H1 (cell line): Measurements from ENCODE around the gene MBLAC2. TPM values are rescaled to one million over a fixed set of nuclear protein-coding genes. Genes with fewer than 3 reads are reported as not detected.

Source experiments
- CTCF ChIA-PET: fragments of 300-600 bp; sonication (Branson Sonifier 250); formaldehyde crosslinking; loops from one replicate; lab custom pipeline; 2021; ENCODE audit not compliant: partially characterized antibody; lab: Charles Lee
- POLR2A ChIA-PET: fragments of 300-600 bp; sonication (Branson Sonifier 250); formaldehyde crosslinking; loops from one replicate; lab custom pipeline; 2021; ENCODE audit warnings: inconsistent platforms; ENCODE audit not compliant: partially characterized antibody; lab: Charles Lee
- DNase-seq, 2 experiments: peaks; one replicate each; pipeline versions ENCODE4 v3.0.0 to v3.0.0-alpha.2; 2010 to 2022; ENCODE audit warnings: low spot score in 2 of 2, low read depth in 1 of 2, mixed read lengths in 1 of 2
- FAIRE-seq: peaks from 2 replicates; lab custom pipeline; 2011; peaks lifted over from hg19 to GRCh38; lab: Jason Lieb, UNC
- H2AFZ ChIP-seq: 2 replicates; pipeline ENCODE4 v1.8.1; 2012; ENCODE audit warnings: low read length, inconsistent platforms
- H2AK5ac ChIP-seq: 2 replicates; pipeline ENCODE4 v1.6.1; 2013; ENCODE audit warnings: low read depth, low read length
- H2BK120ac ChIP-seq: replicated peaks from 2 replicates; pipeline ENCODE3; 2013; ENCODE audit warnings: low read depth, low read length, inconsistent platforms
- H2BK12ac ChIP-seq: 2 replicates; pipeline ENCODE4 v1.6.1; 2013; ENCODE audit warnings: low read depth, low read length
- H2BK15ac ChIP-seq: 2 replicates; pipeline ENCODE4 v1.6.1; 2013; ENCODE audit warnings: low read length
- H2BK20ac ChIP-seq: 2 replicates; pipeline ENCODE4 v1.6.1; 2013; ENCODE audit warnings: low read length
- H2BK5ac ChIP-seq: 2 replicates; pipeline ENCODE4 v1.6.1; 2013; ENCODE audit warnings: low read depth, low read length
- H3K14ac ChIP-seq: 2 replicates; pipeline ENCODE4 v1.6.1; 2013; ENCODE audit warnings: inconsistent platforms; ENCODE audit not compliant: insufficient read length
- H3K18ac ChIP-seq: 2 replicates; pipeline ENCODE4 v1.6.1; 2013; ENCODE audit warnings: low read length; ENCODE audit errors: extremely low read depth
- H3K23ac ChIP-seq: 2 replicates; pipeline ENCODE4 v1.6.1; 2013; ENCODE audit warnings: inconsistent platforms; ENCODE audit not compliant: insufficient read length
- H3K23me2 ChIP-seq: 2 replicates; pipeline ENCODE4 v1.6.1; 2013; ENCODE audit warnings: low read depth, low read length
- H3K27ac ChIP-seq: 2 replicates; pipeline ENCODE4 v1.6.1; 2011; ENCODE audit warnings: low read depth, low read length, inconsistent platforms
- H3K27me3 ChIP-seq, 4 experiments: replicated peaks in 1 of 4; 1 replicate in 1 of 4; 2 replicates in 3 of 4; pipeline versions ENCODE4 v1.6.1 to v1.8.1; 2011 to 2013; ENCODE audit warnings: low read length in 3 of 4, mild to moderate bottlenecking in 3 of 4, inconsistent platforms in 2 of 4, mixed read lengths in 2 of 4, moderate library complexity in 1 of 4; ENCODE audit not compliant: control insufficient read depth in 3 of 4, insufficient read depth in 3 of 4; ENCODE audit errors: extremely low read depth in 1 of 4
- H3K36me3 ChIP-seq, 4 experiments: 2 replicates each; pipeline versions ENCODE4 v1.6.1 to v1.8.1; 2011 to 2013; ENCODE audit warnings: mild to moderate bottlenecking in 4 of 4, low read length in 3 of 4, moderate library complexity in 2 of 4, control low read depth in 1 of 4, inconsistent platforms in 1 of 4; ENCODE audit not compliant: insufficient read depth in 4 of 4, control insufficient read depth in 2 of 4
- H3K4ac ChIP-seq: replicated peaks from 2 replicates; pipeline ENCODE3; 2013; ENCODE audit warnings: low read length, low read depth, mixed read lengths, inconsistent platforms; ENCODE audit not compliant: insufficient read length
- H3K4me1 ChIP-seq, 4 experiments: replicated peaks in 1 of 4; 1 replicate in 1 of 4; 2 replicates in 3 of 4; pipeline versions ENCODE4 v1.6.1 to v1.8.1; 2011 to 2013; ENCODE audit warnings: low read length in 3 of 4, inconsistent platforms in 2 of 4, mixed read lengths in 1 of 4; ENCODE audit not compliant: insufficient read depth in 4 of 4, control insufficient read depth in 3 of 4
- H3K4me2 ChIP-seq, 2 experiments: 2 replicates each; pipeline versions ENCODE4 v1.6.1 to v1.8.1; 2011 to 2013; ENCODE audit warnings: low read depth in 2 of 2, low read length in 2 of 2, control low read depth in 1 of 2, inconsistent platforms in 1 of 2, mild to moderate bottlenecking in 1 of 2; ENCODE audit not compliant: insufficient read depth in 1 of 2
- H3K4me3 ChIP-seq, 4 experiments: fragments of 200-600, 300-600 bp in 1 of 4; sonication (generic), shearing (Covaris generic), sonication (Bioruptor Twin) in 1 of 4; 2 replicates each; pipeline versions ENCODE4 v1.5.1 to v1.8.1; 2011 to 2016; ENCODE audit warnings: low read length in 4 of 4, low read depth in 3 of 4, control low read depth in 2 of 4, inconsistent platforms in 2 of 4, mild to moderate bottlenecking in 2 of 4, mixed read lengths in 1 of 4, moderate library complexity in 1 of 4; ENCODE audit not compliant: insufficient read depth in 2 of 4; ENCODE audit errors: extremely low read depth in 1 of 4
- H3K56ac ChIP-seq: replicated peaks from 2 replicates; pipeline ENCODE3; 2013; ENCODE audit warnings: low read depth, mild to moderate bottlenecking, mixed read lengths, low read length, inconsistent platforms; ENCODE audit not compliant: insufficient read length
- H3K79me1 ChIP-seq: 2 replicates; pipeline ENCODE4 v1.6.1; 2013; ENCODE audit warnings: low read depth, low read length, control low read depth
- H3K79me2 ChIP-seq, 2 experiments: 2 replicates each; pipeline versions ENCODE4 v1.6.1 to v1.8.1; 2012 to 2013; ENCODE audit warnings: low read length in 2 of 2, mild to moderate bottlenecking in 2 of 2, inconsistent platforms in 1 of 2; ENCODE audit not compliant: insufficient read depth in 2 of 2, control insufficient read depth in 1 of 2
- H3K9ac ChIP-seq, 4 experiments: replicated peaks in 1 of 4; 1 replicate in 1 of 4; 2 replicates in 3 of 4; pipeline versions ENCODE4 v1.6.1 to v1.8.1; 2011 to 2013; ENCODE audit warnings: low read depth in 3 of 4, low read length in 3 of 4, control low read depth in 2 of 4, mild to moderate bottlenecking in 2 of 4, moderate library complexity in 2 of 4, inconsistent platforms in 1 of 4; ENCODE audit errors: extremely low read depth in 1 of 4
- H3K9me3 ChIP-seq, 2 experiments: 2 replicates each; pipeline versions ENCODE4 v1.6.1 to v1.8.1; 2012 to 2013; ENCODE audit warnings: mild to moderate bottlenecking in 2 of 2, moderate library complexity in 2 of 2, control low read depth in 1 of 2, inconsistent platforms in 1 of 2, low read depth in 1 of 2, low read length in 1 of 2, mixed read lengths in 1 of 2; ENCODE audit not compliant: insufficient read depth in 2 of 2
- H4K20me1 ChIP-seq, 2 experiments: replicated peaks in 1 of 2; 2 replicates each; pipeline versions ENCODE3 to v1.8.1; 2011 to 2013; ENCODE audit warnings: inconsistent platforms in 2 of 2, low read length in 2 of 2, mild to moderate bottlenecking in 1 of 2; ENCODE audit not compliant: insufficient read depth in 2 of 2, control insufficient read depth in 1 of 2
- H4K5ac ChIP-seq: 2 replicates; pipeline ENCODE4 v1.6.1; 2013; ENCODE audit warnings: low read length, low read depth, mixed read lengths, inconsistent platforms; ENCODE audit not compliant: insufficient read length
- H4K8ac ChIP-seq: 2 replicates; pipeline ENCODE4 v1.8.0; 2013; ENCODE audit warnings: mild to moderate bottlenecking, moderate library complexity, low read length, inconsistent platforms; ENCODE audit not compliant: insufficient read depth; ENCODE audit errors: extremely low read depth
- H4K91ac ChIP-seq: replicated peaks from 2 replicates; pipeline ENCODE3; 2013; ENCODE audit warnings: low read length, mixed read lengths, inconsistent platforms; ENCODE audit not compliant: insufficient read length
- CBX8 ChIP-seq: fragments of 300-800, 300-1000 bp; sonication (generic); IDR thresholded peaks from 2 replicates; pipeline ENCODE4 v1.7.1; 2016; ENCODE audit warnings: low read depth, low read length, borderline replicate concordance
- CREB1 ChIP-seq: IDR thresholded peaks from 2 replicates; pipeline ENCODE4 v1.6.1; 2012; ENCODE audit warnings: inconsistent platforms
- EGR1 ChIP-seq: IDR thresholded peaks from 2 replicates; pipeline ENCODE4 v1.6.1; 2011; ENCODE audit warnings: low read depth, low read length, borderline replicate concordance
- EP300 ChIP-seq, 2 experiments: IDR thresholded peaks; 1 replicate in 1 of 2; 2 replicates in 1 of 2; pipeline ENCODE4 v1.6.1; 2011 to 2012; ENCODE audit warnings: low read depth in 2 of 2, low read length in 2 of 2, mild to moderate bottlenecking in 2 of 2, borderline replicate concordance in 1 of 2, inconsistent platforms in 1 of 2, moderate library complexity in 1 of 2
- KDM1A ChIP-seq: fragments of 200-600, 300-600 bp; sonication (generic); IDR thresholded peaks from 2 replicates; pipeline ENCODE4 v1.7.1; 2016; ENCODE audit warnings: mild to moderate bottlenecking, low read length, borderline replicate concordance
- KDM5A ChIP-seq: fragments of 200-600 bp; IDR thresholded peaks from 2 replicates; pipeline ENCODE4 v1.7.1; 2012; ENCODE audit warnings: mild to moderate bottlenecking, low read length, inconsistent platforms, mixed read lengths
- POLR2A ChIP-seq, 2 experiments: IDR thresholded peaks; 1 replicate in 1 of 2; 2 replicates in 1 of 2; pipeline ENCODE4 v1.6.1; 2011; ENCODE audit warnings: low read depth in 2 of 2, low read length in 2 of 2, mild to moderate bottlenecking in 2 of 2; ENCODE audit errors: control extremely low read depth in 1 of 2
- POU5F1 ChIP-seq: IDR thresholded peaks from 2 replicates; pipeline ENCODE4 v1.6.1; 2011; ENCODE audit warnings: low read depth, mild to moderate bottlenecking, low read length, moderate library complexity
- RNF2 ChIP-seq: fragments of 200-900, 300-1000 bp; sonication (generic); IDR thresholded peaks from 2 replicates; pipeline ENCODE4 v1.7.1; 2016; ENCODE audit warnings: borderline replicate concordance, low read depth, mild to moderate bottlenecking, antibody characterized with exemption, low read length; ENCODE audit not compliant: poor library complexity, severe bottlenecking; ENCODE audit errors: missing control alignments
- RXRA ChIP-seq: IDR thresholded peaks from 2 replicates; pipeline ENCODE4 v1.6.1; 2011; ENCODE audit warnings: low read depth, mild to moderate bottlenecking, low read length, moderate library complexity; ENCODE audit not compliant: insufficient read depth
- SAP30 ChIP-seq: fragments of 300-600 bp; sonication (generic); IDR thresholded peaks from 2 replicates; pipeline ENCODE4 v1.7.1; 2012; ENCODE audit warnings: low read length, moderate library complexity, mild to moderate bottlenecking, inconsistent platforms; ENCODE audit not compliant: insufficient read depth, insufficient replicate concordance
- SIN3A ChIP-seq, 2 experiments: IDR thresholded peaks in 1 of 2; conservative IDR thresholded peaks in 1 of 2; 2 replicates each; pipeline ENCODE4 v1.6.1; 2011 to 2012; ENCODE audit warnings: low read length in 2 of 2, improper control_type of control experiment in 1 of 2, low read depth in 1 of 2, mild to moderate bottlenecking in 1 of 2
- TCF12 ChIP-seq: IDR thresholded peaks from 2 replicates; pipeline ENCODE4 v1.6.1; 2011; ENCODE audit warnings: low read depth, mild to moderate bottlenecking, low read length
- TEAD4 ChIP-seq: IDR thresholded peaks from 2 replicates; pipeline ENCODE4 v1.6.1; 2012; ENCODE audit warnings: low read depth, low read length, inconsistent platforms, mixed read lengths
- WGBS, 2 experiments: shearing (Covaris generic) in 1 of 2; methylation state at CpG; one replicate each; pipeline versions ENCODE4 v1.1.6 to v1.1.7; 2013 to 2015; ENCODE audit warnings: low lambda C conversion rate in 2 of 2, mixed read lengths in 2 of 2, inconsistent platforms in 1 of 2, low coverage in 1 of 2, missing lambda C conversion rate in 1 of 2; ENCODE audit not compliant: insufficient replicate concordance in 2 of 2, insufficient coverage in 1 of 2, insufficient read length in 1 of 2; ENCODE audit errors: extremely low coverage in 1 of 2, missing lambda C conversion rate in 1 of 2; 5-methylcytosine and 5-hydroxymethylcytosine counted together
- polyA plus RNA-seq, 7 experiments: library from polyadenylated mRNA; depleted of rRNA in 3 of 7; stranded (reverse) in 5 of 7; unstranded in 2 of 7; fragments of >200 nt in 5 of 7; fragments of 200-250 nt in 2 of 7; gene quantifications; 1 replicate in 5 of 7; 2 replicates in 1 of 7; 4 replicates in 1 of 7; pipeline versions ENCODE4 v1.2.1 to v1.2.3, GENCODE V29; 2011 to 2013; ENCODE audit warnings: missing spikeins in 2 of 7, mixed read lengths in 2 of 7
- total RNA-seq: library from RNA; stranded (reverse); fragmentation: NEBNext Ultra II Directional; extraction: Animal tissue kit (Norgen Biotek cat#: 25700); gene quantifications from 2 replicates; pipeline ENCODE4 v1.2.1, GENCODE V29; 2021

Gene MBLAC2
- total and polyA plus RNA-seq, 2 of the 8 experiments (the other 6 are each of a cell fraction or from before 2014, with no cell fraction given), result 2.8 to 6.7 TPM

DNA sequence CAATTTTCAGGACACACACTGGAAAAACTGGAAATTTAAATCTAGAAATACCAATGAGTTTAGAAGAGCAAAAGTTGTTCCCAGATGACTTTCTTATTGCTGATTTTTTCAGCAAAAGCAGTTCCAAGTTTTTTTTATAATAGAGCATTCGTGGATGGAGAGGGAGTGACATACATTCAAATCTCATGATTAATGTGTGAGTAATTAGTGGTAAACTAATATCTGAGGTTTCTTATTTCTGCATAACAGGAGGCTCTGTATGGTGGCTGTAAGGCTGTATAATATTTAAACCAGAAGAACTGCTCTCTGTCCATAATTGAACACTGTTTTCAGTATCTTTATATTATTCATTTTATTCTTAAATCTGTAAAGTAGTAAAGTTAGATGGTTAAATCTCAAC, 29.0 kb upstream of the MBLAC2 start:
- no peak overlapping the region for H3K14ac ChIP-seq
- H3K27me3 ChIP-seq, result peaks cover 0 to 1% (median 0%) of the 10 kb centered on the region in 4 experiments; a peak in 1 of 7 replicates
- H2BK12ac ChIP-seq, result no peak overlapping the region
- H4K8ac ChIP-seq, result no peak overlapping the region
- no peaks in the 10 kb centered on the region for H3K9me3 ChIP-seq
- no peak overlapping the region for H2AK5ac ChIP-seq
- H2BK120ac ChIP-seq, result no peak overlapping the region
- no peak overlapping the region for H3K4me2 ChIP-seq
- no peaks in the 10 kb centered on the region for H4K20me1 ChIP-seq
- no peak overlapping the region for H4K91ac ChIP-seq
- H3K18ac ChIP-seq, result no peak overlapping the region
- no peak overlapping the region for H3K9ac ChIP-seq
- H3K23ac ChIP-seq, result no peak overlapping the region
- H2AFZ ChIP-seq, result no peak overlapping the region
- CTCF ChIA-PET, result interaction anchor here (0.6 kb wide), 1 partner anchor 10 kb away, joined by 3 read pairs; no protein-coding TSS in a partner anchor
- H3K4me3 ChIP-seq, result no peak overlapping the region
- H2BK15ac ChIP-seq, result no peak overlapping the region
- no peaks in the 10 kb centered on the region for H3K23me2 ChIP-seq
- FAIRE-seq (no peak), DNase-seq (no peak)
- no peak overlapping the region for H3K56ac ChIP-seq
- 90% methylated on average over 1 of the region's 1 CpG; no CpG with 5 or more reads in 1 of the 2 experiments for WGBS, 2 experiments
- H3K4ac ChIP-seq, result no peak overlapping the region
- POLR2A ChIA-PET, result interaction anchor here (0.6 to 0.7 kb wide), 2 partner anchors 26 to 43 kb away, joined by 3 to 4 read pairs; no protein-coding TSS in a partner anchor
- no peak overlapping the region for H2BK20ac ChIP-seq
- H4K5ac ChIP-seq, result no peak overlapping the region
- no peaks in the 10 kb centered on the region for H3K79me1 ChIP-seq
- peaks cover 3 to 64% (median 27%) of the 10 kb centered on the region in 4 experiments; a peak in 7 of 8 replicates for H3K36me3 ChIP-seq
- no peaks in the 10 kb centered on the region for H3K79me2 ChIP-seq
- no peak overlapping the region for H2BK5ac ChIP-seq
- H3K27ac ChIP-seq, result no peak overlapping the region
- H3K4me1 ChIP-seq, result no peaks in the 10 kb centered on the region
- TF ChIP-seq POLR2A (IDR thresholded peaks at IDR 0.05; ENCODE audit: control extremely low read depth in 1 of 2, low read depth in 2 of 2, low read length in 2 of 2) (no peak), KDM5A (no peak), TCF12 (no peak), RNF2 (no peak), CREB1 (no peak), POU5F1 (no peak), TEAD4 (no peak), SAP30 (no peak), EP300 (IDR thresholded peaks at IDR 0.05; ENCODE audit: borderline replicate concordance in 1 of 2, low read depth in 2 of 2, low read length in 2 of 2) (no peak), KDM1A (no peak), RXRA (no peak), SIN3A (conservative IDR thresholded peaks at IDR 0.05 in 1 of 2, IDR thresholded peaks at IDR 0.05 in 1 of 2; ENCODE audit: low read depth in 1 of 2, low read length in 2 of 2) (no peak), CBX8 (no peak), EGR1 (no peak)
